ENCODE measurements around the gene AJM1.
A peak's percentile ranks its signal among the peaks of the same experiment; 100 is the strongest.

DNA sequence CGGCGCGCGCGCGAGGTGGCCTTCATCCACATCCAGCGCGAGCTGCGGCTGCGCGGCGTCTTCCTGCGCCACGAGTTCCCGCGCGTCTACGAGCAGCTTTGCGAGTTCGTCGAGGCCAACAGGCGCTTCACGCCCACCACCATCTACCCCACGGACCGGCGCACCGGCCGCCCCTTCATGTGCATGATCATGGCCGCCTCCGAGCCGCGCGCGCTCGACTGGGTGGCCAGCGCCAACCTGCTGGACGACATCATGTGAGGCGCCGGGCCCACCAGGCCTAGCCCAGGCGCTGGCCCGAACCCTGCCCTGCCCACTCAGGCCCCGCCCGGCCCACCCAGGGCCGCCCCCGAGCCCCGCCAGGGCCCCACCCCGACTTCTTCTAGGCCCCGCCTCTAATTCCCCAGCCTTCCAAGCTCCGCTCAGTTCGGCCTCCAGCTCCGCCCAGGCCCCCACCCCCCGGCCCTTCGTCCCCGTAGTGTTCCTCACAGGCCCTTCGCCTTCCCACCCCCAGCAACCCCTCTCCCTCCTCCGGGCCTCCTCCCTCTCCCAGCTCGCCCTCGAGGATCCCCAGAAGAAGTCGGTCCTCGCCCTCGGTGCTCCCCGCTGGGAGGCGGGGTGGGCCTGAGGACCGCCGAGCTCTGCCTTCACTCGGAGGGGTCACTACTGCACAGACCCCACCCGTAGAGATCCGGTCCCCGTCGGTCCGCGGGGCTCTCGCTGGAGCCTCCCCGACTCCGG, 5.0 kb downstream of the AJM1 start:
- TF ChIP-seq, protein P1, sequence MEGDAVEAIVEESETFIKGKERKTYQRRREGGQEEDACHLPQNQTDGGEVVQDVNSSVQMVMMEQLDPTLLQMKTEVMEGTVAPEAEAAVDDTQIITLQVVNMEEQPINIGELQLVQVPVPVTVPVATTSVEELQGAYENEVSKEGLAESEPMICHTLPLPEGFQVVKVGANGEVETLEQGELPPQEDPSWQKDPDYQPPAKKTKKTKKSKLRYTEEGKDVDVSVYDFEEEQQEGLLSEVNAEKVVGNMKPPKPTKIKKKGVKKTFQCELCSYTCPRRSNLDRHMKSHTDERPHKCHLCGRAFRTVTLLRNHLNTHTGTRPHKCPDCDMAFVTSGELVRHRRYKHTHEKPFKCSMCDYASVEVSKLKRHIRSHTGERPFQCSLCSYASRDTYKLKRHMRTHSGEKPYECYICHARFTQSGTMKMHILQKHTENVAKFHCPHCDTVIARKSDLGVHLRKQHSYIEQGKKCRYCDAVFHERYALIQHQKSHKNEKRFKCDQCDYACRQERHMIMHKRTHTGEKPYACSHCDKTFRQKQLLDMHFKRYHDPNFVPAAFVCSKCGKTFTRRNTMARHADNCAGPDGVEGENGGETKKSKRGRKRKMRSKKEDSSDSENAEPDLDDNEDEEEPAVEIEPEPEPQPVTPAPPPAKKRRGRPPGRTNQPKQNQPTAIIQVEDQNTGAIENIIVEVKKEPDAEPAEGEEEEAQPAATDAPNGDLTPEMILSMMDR (IDR thresholded peaks at IDR 0.05), result no peak
- peak; percentile 21 for TF ChIP-seq EZH2phosphoT487 (IDR thresholded peaks at IDR 0.05)
